H1 (cell line): ENCODE data around the gene ARFRP1. TPM values are rescaled to one million over a fixed set of nuclear protein-coding genes. Genes with fewer than 3 reads are reported as not detected.

Experiments used
- CTCF ChIA-PET: fragments of 300-600 bp; sonication (Branson Sonifier 250); formaldehyde crosslinking; loops from one replicate; lab custom pipeline; 2021; ENCODE audit not compliant: partially characterized antibody; lab: Charles Lee
- POLR2A ChIA-PET: fragments of 300-600 bp; sonication (Branson Sonifier 250); formaldehyde crosslinking; loops from one replicate; lab custom pipeline; 2021; ENCODE audit warnings: inconsistent platforms; ENCODE audit not compliant: partially characterized antibody; lab: Charles Lee
- DNase-seq, 2 experiments: peaks; one replicate each; pipeline versions ENCODE4 v3.0.0 to v3.0.0-alpha.2; 2010 to 2022; ENCODE audit warnings: low spot score in 2 of 2, low read depth in 1 of 2, mixed read lengths in 1 of 2
- FAIRE-seq: peaks from 2 replicates; lab custom pipeline; 2011; peaks lifted over from hg19 to GRCh38; lab: Jason Lieb, UNC
- H2AFZ ChIP-seq: 2 replicates; pipeline ENCODE4 v1.8.1; 2012; ENCODE audit warnings: low read length, inconsistent platforms
- H2AK5ac ChIP-seq: 2 replicates; pipeline ENCODE4 v1.6.1; 2013; ENCODE audit warnings: low read depth, low read length
- H2BK120ac ChIP-seq: replicated peaks from 2 replicates; pipeline ENCODE3; 2013; ENCODE audit warnings: low read depth, low read length, inconsistent platforms
- H2BK12ac ChIP-seq: 2 replicates; pipeline ENCODE4 v1.6.1; 2013; ENCODE audit warnings: low read depth, low read length
- H2BK15ac ChIP-seq: 2 replicates; pipeline ENCODE4 v1.6.1; 2013; ENCODE audit warnings: low read length
- H2BK20ac ChIP-seq: 2 replicates; pipeline ENCODE4 v1.6.1; 2013; ENCODE audit warnings: low read length
- H2BK5ac ChIP-seq: 2 replicates; pipeline ENCODE4 v1.6.1; 2013; ENCODE audit warnings: low read depth, low read length
- H3K14ac ChIP-seq: 2 replicates; pipeline ENCODE4 v1.6.1; 2013; ENCODE audit warnings: inconsistent platforms; ENCODE audit not compliant: insufficient read length
- H3K18ac ChIP-seq: 2 replicates; pipeline ENCODE4 v1.6.1; 2013; ENCODE audit warnings: low read length; ENCODE audit errors: extremely low read depth
- H3K23ac ChIP-seq: 2 replicates; pipeline ENCODE4 v1.6.1; 2013; ENCODE audit warnings: inconsistent platforms; ENCODE audit not compliant: insufficient read length
- H3K23me2 ChIP-seq: 2 replicates; pipeline ENCODE4 v1.6.1; 2013; ENCODE audit warnings: low read depth, low read length
- H3K27ac ChIP-seq: 2 replicates; pipeline ENCODE4 v1.6.1; 2011; ENCODE audit warnings: low read depth, low read length, inconsistent platforms
- H3K27me3 ChIP-seq, 4 experiments: replicated peaks in 1 of 4; 1 replicate in 1 of 4; 2 replicates in 3 of 4; pipeline versions ENCODE4 v1.6.1 to v1.8.1; 2011 to 2013; ENCODE audit warnings: low read length in 3 of 4, mild to moderate bottlenecking in 3 of 4, inconsistent platforms in 2 of 4, mixed read lengths in 2 of 4, moderate library complexity in 1 of 4; ENCODE audit not compliant: control insufficient read depth in 3 of 4, insufficient read depth in 3 of 4; ENCODE audit errors: extremely low read depth in 1 of 4
- H3K36me3 ChIP-seq, 4 experiments: 2 replicates each; pipeline versions ENCODE4 v1.6.1 to v1.8.1; 2011 to 2013; ENCODE audit warnings: mild to moderate bottlenecking in 4 of 4, low read length in 3 of 4, moderate library complexity in 2 of 4, control low read depth in 1 of 4, inconsistent platforms in 1 of 4; ENCODE audit not compliant: insufficient read depth in 4 of 4, control insufficient read depth in 2 of 4
- H3K4ac ChIP-seq: replicated peaks from 2 replicates; pipeline ENCODE3; 2013; ENCODE audit warnings: low read length, low read depth, mixed read lengths, inconsistent platforms; ENCODE audit not compliant: insufficient read length
- H3K4me1 ChIP-seq, 4 experiments: replicated peaks in 1 of 4; 1 replicate in 1 of 4; 2 replicates in 3 of 4; pipeline versions ENCODE4 v1.6.1 to v1.8.1; 2011 to 2013; ENCODE audit warnings: low read length in 3 of 4, inconsistent platforms in 2 of 4, mixed read lengths in 1 of 4; ENCODE audit not compliant: insufficient read depth in 4 of 4, control insufficient read depth in 3 of 4
- H3K4me2 ChIP-seq, 2 experiments: 2 replicates each; pipeline versions ENCODE4 v1.6.1 to v1.8.1; 2011 to 2013; ENCODE audit warnings: low read depth in 2 of 2, low read length in 2 of 2, control low read depth in 1 of 2, inconsistent platforms in 1 of 2, mild to moderate bottlenecking in 1 of 2; ENCODE audit not compliant: insufficient read depth in 1 of 2
- H3K4me3 ChIP-seq, 4 experiments: fragments of 200-600, 300-600 bp in 1 of 4; sonication (generic), shearing (Covaris generic), sonication (Bioruptor Twin) in 1 of 4; 2 replicates each; pipeline versions ENCODE4 v1.5.1 to v1.8.1; 2011 to 2016; ENCODE audit warnings: low read length in 4 of 4, low read depth in 3 of 4, control low read depth in 2 of 4, inconsistent platforms in 2 of 4, mild to moderate bottlenecking in 2 of 4, mixed read lengths in 1 of 4, moderate library complexity in 1 of 4; ENCODE audit not compliant: insufficient read depth in 2 of 4; ENCODE audit errors: extremely low read depth in 1 of 4
- H3K56ac ChIP-seq: replicated peaks from 2 replicates; pipeline ENCODE3; 2013; ENCODE audit warnings: low read depth, mild to moderate bottlenecking, mixed read lengths, low read length, inconsistent platforms; ENCODE audit not compliant: insufficient read length
- H3K79me1 ChIP-seq: 2 replicates; pipeline ENCODE4 v1.6.1; 2013; ENCODE audit warnings: low read depth, low read length, control low read depth
- H3K79me2 ChIP-seq, 2 experiments: 2 replicates each; pipeline versions ENCODE4 v1.6.1 to v1.8.1; 2012 to 2013; ENCODE audit warnings: low read length in 2 of 2, mild to moderate bottlenecking in 2 of 2, inconsistent platforms in 1 of 2; ENCODE audit not compliant: insufficient read depth in 2 of 2, control insufficient read depth in 1 of 2
- H3K9ac ChIP-seq, 4 experiments: replicated peaks in 1 of 4; 1 replicate in 1 of 4; 2 replicates in 3 of 4; pipeline versions ENCODE4 v1.6.1 to v1.8.1; 2011 to 2013; ENCODE audit warnings: low read depth in 3 of 4, low read length in 3 of 4, control low read depth in 2 of 4, mild to moderate bottlenecking in 2 of 4, moderate library complexity in 2 of 4, inconsistent platforms in 1 of 4; ENCODE audit errors: extremely low read depth in 1 of 4
- H3K9me3 ChIP-seq, 2 experiments: 2 replicates each; pipeline versions ENCODE4 v1.6.1 to v1.8.1; 2012 to 2013; ENCODE audit warnings: mild to moderate bottlenecking in 2 of 2, moderate library complexity in 2 of 2, control low read depth in 1 of 2, inconsistent platforms in 1 of 2, low read depth in 1 of 2, low read length in 1 of 2, mixed read lengths in 1 of 2; ENCODE audit not compliant: insufficient read depth in 2 of 2
- H4K20me1 ChIP-seq, 2 experiments: replicated peaks in 1 of 2; 2 replicates each; pipeline versions ENCODE3 to v1.8.1; 2011 to 2013; ENCODE audit warnings: inconsistent platforms in 2 of 2, low read length in 2 of 2, mild to moderate bottlenecking in 1 of 2; ENCODE audit not compliant: insufficient read depth in 2 of 2, control insufficient read depth in 1 of 2
- H4K5ac ChIP-seq: 2 replicates; pipeline ENCODE4 v1.6.1; 2013; ENCODE audit warnings: low read length, low read depth, mixed read lengths, inconsistent platforms; ENCODE audit not compliant: insufficient read length
- H4K8ac ChIP-seq: 2 replicates; pipeline ENCODE4 v1.8.0; 2013; ENCODE audit warnings: mild to moderate bottlenecking, moderate library complexity, low read length, inconsistent platforms; ENCODE audit not compliant: insufficient read depth; ENCODE audit errors: extremely low read depth
- H4K91ac ChIP-seq: replicated peaks from 2 replicates; pipeline ENCODE3; 2013; ENCODE audit warnings: low read length, mixed read lengths, inconsistent platforms; ENCODE audit not compliant: insufficient read length
- CBX5 ChIP-seq: fragments of 300-800, 300-1000 bp; sonication (generic); IDR thresholded peaks from 2 replicates; pipeline ENCODE4 v1.7.1; 2016; ENCODE audit warnings: antibody characterized with exemption, low read length, low read depth
- CBX8 ChIP-seq: fragments of 300-800, 300-1000 bp; sonication (generic); IDR thresholded peaks from 2 replicates; pipeline ENCODE4 v1.7.1; 2016; ENCODE audit warnings: low read depth, low read length, borderline replicate concordance
- CHD2 ChIP-seq: IDR thresholded peaks from 2 replicates; pipeline ENCODE4 v1.6.1; 2012; ENCODE audit warnings: low read length, improper control_type of control experiment
- CTBP2 ChIP-seq: IDR thresholded peaks from 2 replicates; pipeline ENCODE4 v1.7.0; 2011; ENCODE audit warnings: borderline replicate concordance, mild to moderate bottlenecking, moderate library complexity, mixed read lengths, low read length; ENCODE audit not compliant: insufficient read depth, insufficient read length
- EGR1 ChIP-seq: IDR thresholded peaks from 2 replicates; pipeline ENCODE4 v1.6.1; 2011; ENCODE audit warnings: low read depth, low read length, borderline replicate concordance
- JUN ChIP-seq: IDR thresholded peaks from 2 replicates; pipeline ENCODE4 v1.6.1; 2011; ENCODE audit warnings: low read depth, mild to moderate bottlenecking, improper control_type of control experiment, low read length
- KDM4A ChIP-seq: IDR thresholded peaks from one replicate; pipeline ENCODE4 v1.7.1; 2012; ENCODE audit warnings: low read depth, mild to moderate bottlenecking, moderate library complexity, low read length, inconsistent platforms; ENCODE audit not compliant: severe bottlenecking
- KDM5A ChIP-seq: fragments of 200-600 bp; IDR thresholded peaks from 2 replicates; pipeline ENCODE4 v1.7.1; 2012; ENCODE audit warnings: mild to moderate bottlenecking, low read length, inconsistent platforms, mixed read lengths
- PHF8 ChIP-seq: fragments of 200-600 bp; sonication (generic); conservative IDR thresholded peaks from 2 replicates; pipeline ENCODE4 v1.7.1; 2012; ENCODE audit warnings: low read depth, mild to moderate bottlenecking, inconsistent platforms, low read length, moderate library complexity
- TAF1 ChIP-seq: IDR thresholded peaks from 2 replicates; pipeline ENCODE4 v1.6.1; 2011; ENCODE audit warnings: mild to moderate bottlenecking, low read depth, low read length
- TCF12 ChIP-seq: IDR thresholded peaks from 2 replicates; pipeline ENCODE4 v1.6.1; 2011; ENCODE audit warnings: low read depth, mild to moderate bottlenecking, low read length
- ZNF274 ChIP-seq: IDR thresholded peaks from 2 replicates; pipeline ENCODE4 v1.7.0; 2012; ENCODE audit warnings: low read length, borderline replicate concordance; ENCODE audit errors: extremely low read depth
- WGBS, 2 experiments: shearing (Covaris generic) in 1 of 2; methylation state at CpG; one replicate each; pipeline versions ENCODE4 v1.1.6 to v1.1.7; 2013 to 2015; ENCODE audit warnings: low lambda C conversion rate in 2 of 2, mixed read lengths in 2 of 2, inconsistent platforms in 1 of 2, low coverage in 1 of 2, missing lambda C conversion rate in 1 of 2; ENCODE audit not compliant: insufficient replicate concordance in 2 of 2, insufficient coverage in 1 of 2, insufficient read length in 1 of 2; ENCODE audit errors: extremely low coverage in 1 of 2, missing lambda C conversion rate in 1 of 2; 5-methylcytosine and 5-hydroxymethylcytosine counted together
- polyA plus RNA-seq, 7 experiments: library from polyadenylated mRNA; depleted of rRNA in 3 of 7; stranded (reverse) in 5 of 7; unstranded in 2 of 7; fragments of >200 nt in 5 of 7; fragments of 200-250 nt in 2 of 7; gene quantifications; 1 replicate in 5 of 7; 2 replicates in 1 of 7; 4 replicates in 1 of 7; pipeline versions ENCODE4 v1.2.1 to v1.2.3, GENCODE V29; 2011 to 2013; ENCODE audit warnings: missing spikeins in 2 of 7, mixed read lengths in 2 of 7
- total RNA-seq: library from RNA; stranded (reverse); fragmentation: NEBNext Ultra II Directional; extraction: Animal tissue kit (Norgen Biotek cat#: 25700); gene quantifications from 2 replicates; pipeline ENCODE4 v1.2.1, GENCODE V29; 2021
- TF ChIP-seq, protein P1 (sequence below): IDR thresholded peaks from 2 replicates; pipeline ENCODE4 v1.6.1; 2012; ENCODE audit warnings: inconsistent platforms

The ARFRP1 gene
- total and polyA plus RNA-seq, 2 of the 8 experiments (the other 6 are each of a cell fraction or from before 2014, with no cell fraction given), result 12.9 to 22.9 TPM

DNA sequence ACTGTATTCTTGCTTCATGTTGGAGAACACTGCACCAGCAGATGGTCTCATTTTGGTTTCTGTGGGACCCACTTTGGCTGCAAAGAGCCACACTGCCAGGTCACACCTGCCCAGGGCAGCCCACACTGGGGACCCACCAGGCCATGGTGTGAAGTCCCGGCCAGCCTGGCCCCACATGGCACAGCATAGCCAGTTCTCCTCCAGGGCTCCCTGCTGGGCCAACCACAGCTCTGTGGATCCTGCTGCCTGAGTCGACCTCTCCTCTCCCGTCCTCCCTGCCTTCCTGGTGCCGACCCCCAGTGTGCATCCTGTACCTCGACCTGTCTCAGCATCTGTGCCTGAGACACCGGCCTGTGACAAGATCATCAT, 3.0 kb downstream of the ARFRP1 start:
- H2BK15ac ChIP-seq, result no peak overlapping the region
- H4K5ac ChIP-seq, result no peak overlapping the region
- no peak overlapping the region for H2BK12ac ChIP-seq
- FAIRE-seq (no peak), DNase-seq (no peak)
- no peak overlapping the region for H3K27ac ChIP-seq
- H3K27me3 ChIP-seq, result no peaks in the 10 kb centered on the region
- H3K56ac ChIP-seq, result no peak overlapping the region
- H3K79me2 ChIP-seq, result peaks cover 0 to 28% of the 10 kb centered on the region in 2 experiments; a peak in 3 of 4 replicates
- no peak overlapping the region for H4K8ac ChIP-seq
- H3K9me3 ChIP-seq, result no peaks in the 10 kb centered on the region
- WGBS, 2 experiments, result 79% methylated on average over 6 of the region's 6 CpGs; no CpG with 5 or more reads in 1 of the 2 experiments
- H4K91ac ChIP-seq, result no peak overlapping the region
- no peak overlapping the region for H3K23ac ChIP-seq
- TF ChIP-seq KDM4A (no peak), KDM5A (no peak), EGR1 (no peak), CBX8 (no peak), PHF8 (no peak), CBX5 (no peak), ZNF274 (no peak), TAF1 (no peak), CHD2 (no peak), JUN (no peak), CTBP2 (no peak), TCF12 (no peak)
- TF ChIP-seq, protein P1, sequence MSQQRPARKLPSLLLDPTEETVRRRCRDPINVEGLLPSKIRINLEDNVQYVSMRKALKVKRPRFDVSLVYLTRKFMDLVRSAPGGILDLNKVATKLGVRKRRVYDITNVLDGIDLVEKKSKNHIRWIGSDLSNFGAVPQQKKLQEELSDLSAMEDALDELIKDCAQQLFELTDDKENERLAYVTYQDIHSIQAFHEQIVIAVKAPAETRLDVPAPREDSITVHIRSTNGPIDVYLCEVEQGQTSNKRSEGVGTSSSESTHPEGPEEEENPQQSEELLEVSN, result no peak
- H2BK120ac ChIP-seq, result no peak overlapping the region
- H2AK5ac ChIP-seq, result no peak overlapping the region
- peaks cover 3 to 18% (median 8%) of the 10 kb centered on the region in 4 experiments; a peak in 5 of 8 replicates for H3K36me3 ChIP-seq
- H2AFZ ChIP-seq, result no peak overlapping the region
- H3K79me1 ChIP-seq, result peaks cover 6% of the 10 kb centered on the region; the same call in 1 of the 2 replicates
- H3K4me1 ChIP-seq, result peaks cover 0 to 11% (median 6%) of the 10 kb centered on the region in 4 experiments; a peak in 5 of 7 replicates
- ChIA-PET POLR2A (interaction anchor here (0.6 to 4.7 kb wide), 4 partner anchors 8 to 30 kb away, joined by 3 to 49 read pairs (median 3); partner anchors contain the start of gene TNFRSF6B), CTCF (interaction anchor here (0.6 to 1.5 kb wide), 2 partner anchors 75 to 167 kb away, joined by 3 read pairs; no protein-coding TSS in a partner anchor)
- no peak overlapping the region for H2BK20ac ChIP-seq
- no peak overlapping the region for H3K4me2 ChIP-seq
- H4K20me1 ChIP-seq, result peaks cover 8 to 17% of the 10 kb centered on the region in 2 experiments
- no peak overlapping the region for H3K9ac ChIP-seq
- H3K4ac ChIP-seq, result no peak overlapping the region
- H3K4me3 ChIP-seq, result no peak overlapping the region
- H2BK5ac ChIP-seq, result no peak overlapping the region
- H3K14ac ChIP-seq, result no peak overlapping the region
- H3K23me2 ChIP-seq, result peaks cover 5% of the 10 kb centered on the region; the same call in 1 of the 2 replicates
- no peak overlapping the region for H3K18ac ChIP-seq
